Lower lobe of right lung (tissue), 2 donors: Measurements from ENCODE around the gene SEMA6A. TPM values are rescaled to one million over a fixed set of nuclear protein-coding genes. Genes with fewer than 3 reads are reported as not detected.

Experiments used
- ATAC-seq, 2 donors: fragments of 200-7000 bp; cut with Tn5 transposase; one replicate each; pipeline ENCODE4 v1.9.1; 2020 to 2022; ENCODE audit warnings: mild to moderate bottlenecking in 2 of 2, moderate library complexity in 2 of 2
- DNase-seq: peaks from one replicate; pipeline ENCODE4 v3.0.0-alpha.2; 2020
- H3K27ac ChIP-seq: fragments of 200-600 bp; one replicate; pipeline ENCODE4 v1.8.0; 2022
- H3K27me3 ChIP-seq: fragments of 200-600 bp; one replicate; pipeline ENCODE4 v1.8.0; 2022; ENCODE audit warnings: low read depth
- H3K36me3 ChIP-seq: fragments of 200-600 bp; one replicate; pipeline ENCODE4 v1.8.0; 2022; ENCODE audit warnings: mild to moderate bottlenecking
- H3K4me1 ChIP-seq: fragments of 200-600 bp; one replicate; pipeline ENCODE4 v1.8.0; 2022
- H3K4me3 ChIP-seq: fragments of 200-600 bp; one replicate; pipeline ENCODE4 v1.8.0; 2022; ENCODE audit warnings: mild to moderate bottlenecking
- H3K9me3 ChIP-seq: fragments of 200-600 bp; one replicate; pipeline ENCODE4 v1.8.0; 2022
- CTCF ChIP-seq: fragments of 200-600 bp; IDR thresholded peaks from one replicate; pipeline ENCODE4 v1.8.0; 2022; ENCODE audit warnings: antibody characterized with exemption, mild to moderate bottlenecking
- intact Hi-C: fragments of 100-400 bp; cut with DNase I; formaldehyde crosslinking; loops from one replicate; pipeline ENCODE4 v1.11.0; 2022
- total RNA-seq: library from RNA; stranded (reverse); fragmentation: NEBNext Ultra II Directional; extraction: Animal tissue kit (Norgen Biotek cat#: 25700); gene quantifications from one replicate; pipeline ENCODE4 v1.2.1, GENCODE V29; 2021
- donor health status: DM: no; HTN: yes; CAD: no; lungs with severe emphysema.

SEMA6A gene
- total RNA-seq, 1 donor from 2014 or later = 44.3 TPM

GRCh38 chr5:116521173-116521872 is 53.3 kb downstream of the SEMA6A start:
- no peaks in the 10 kb centered on the region for H3K9me3 ChIP-seq
- no peak overlapping the region for H3K27ac ChIP-seq
- H3K36me3 ChIP-seq = no peaks in the 10 kb centered on the region
- intact Hi-C loops = no loop called here
- H3K27me3 ChIP-seq = no peaks in the 10 kb centered on the region
- ATAC-seq (no peak), DNase-seq (no peak)
- no peak for TF ChIP-seq CTCF
- H3K4me1 ChIP-seq = peaks cover 8% of the 10 kb centered on the region
- H3K4me3 ChIP-seq = no peak overlapping the region

- no peak overlapping the region for H3K27ac ChIP-seq
- TF ChIP-seq CTCF = no peak
- H3K4me1 ChIP-seq = peaks cover 8% of the 10 kb centered on the region
- DNase-seq = no peak
- H3K27me3 ChIP-seq = no peaks in the 10 kb centered on the region
- H3K9me3 ChIP-seq = no peaks in the 10 kb centered on the region
- H3K4me3 ChIP-seq = no peak overlapping the region
- H3K36me3 ChIP-seq = no peaks in the 10 kb centered on the region
- peak in 1 of 2 donors; percentile 53 for ATAC-seq
- intact Hi-C loops = no loop called here
Observed at GRCh38 chr5:116520771-116521170, 53.9 kb downstream of the SEMA6A start.

- DNase-seq = no peak
- no peak for TF ChIP-seq CTCF
- H3K9me3 ChIP-seq = no peaks in the 10 kb centered on the region
- H3K27ac ChIP-seq = no peak overlapping the region
- no peak overlapping the region for H3K4me3 ChIP-seq
- intact Hi-C loops = no loop called here
- no peaks in the 10 kb centered on the region for H3K36me3 ChIP-seq
- no peaks in the 10 kb centered on the region for H3K27me3 ChIP-seq
- peaks cover 8% of the 10 kb centered on the region for H3K4me1 ChIP-seq
- no peak for ATAC-seq
Observed at GRCh38 chr5:116518423-116518822, 56.2 kb downstream of the SEMA6A start.

GRCh38 chr5:116517488-116517887 is 57.1 kb downstream of the SEMA6A start:
- H3K27ac ChIP-seq = no peak overlapping the region
- intact Hi-C loops = no loop called here
- H3K27me3 ChIP-seq = no peaks in the 10 kb centered on the region
- H3K4me3 ChIP-seq = no peak overlapping the region
- peaks cover 8% of the 10 kb centered on the region for H3K4me1 ChIP-seq
- TF ChIP-seq CTCF = no peak
- H3K36me3 ChIP-seq = no peaks in the 10 kb centered on the region
- no peaks in the 10 kb centered on the region for H3K9me3 ChIP-seq
- DNase-seq = no peak
- ATAC-seq = no peak

- no peak for TF ChIP-seq CTCF
- Histone ChIP-seq H3K27ac (no peak overlapping the region), H3K4me1 (peaks cover 8% of the 10 kb centered on the region), H3K4me3 (no peak overlapping the region), H3K27me3 (no peaks in the 10 kb centered on the region), H3K36me3 (no peaks in the 10 kb centered on the region), H3K9me3 (no peaks in the 10 kb centered on the region)
- ATAC-seq (no peak), DNase-seq (no peak)
- intact Hi-C loops = no loop called here
Observed at GRCh38 chr5:116516021-116516420, 58.6 kb downstream of the SEMA6A start.
